PFSK-1 (cell line): ENCODE data around the gene TIMP3.

Experiments
- POLR2AphosphoS5 ChIP-seq: IDR thresholded peaks from 2 replicates; pipeline ENCODE4 v1.6.1; 2012; ENCODE audit warnings: low read depth, mild to moderate bottlenecking, control low read depth, low read length, moderate library complexity
- TAF1 ChIP-seq: IDR thresholded peaks from 2 replicates; pipeline ENCODE4 v1.6.1; 2012; ENCODE audit warnings: low read length, control low read depth, borderline replicate concordance; ENCODE audit not compliant: insufficient read depth
- TF ChIP-seq, protein P1 (sequence below), 2 experiments: IDR thresholded peaks; 2 replicates each; pipeline versions ENCODE4 v1.6.1 to v1.8.0; 2011 to 2012; ENCODE audit warnings: low read depth in 2 of 2, low read length in 2 of 2, control low read depth in 1 of 2, inconsistent platforms in 1 of 2, mild to moderate bottlenecking in 1 of 2, moderate library complexity in 1 of 2; ENCODE audit not compliant: insufficient read depth in 1 of 2

DNA sequence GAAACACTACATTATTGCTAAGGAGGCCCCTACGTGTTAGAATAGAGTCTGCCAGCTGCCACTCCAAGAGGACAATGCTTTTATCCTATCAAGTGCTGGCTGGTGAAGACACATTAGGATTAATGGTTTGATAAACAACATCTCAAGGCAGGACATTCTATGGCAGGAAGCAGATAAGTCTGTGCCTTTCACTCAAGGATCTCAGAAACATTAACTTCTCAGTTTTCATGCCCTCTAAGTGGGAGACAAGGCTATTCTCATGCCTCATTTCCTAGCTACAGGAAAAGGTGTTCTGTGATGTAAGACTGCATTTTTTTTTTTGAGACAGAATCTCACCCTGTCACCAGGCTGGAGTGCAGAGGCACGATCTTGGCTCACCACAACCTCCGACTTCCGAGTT is 23.5 kb upstream of the TIMP3 start:
- TF ChIP-seq POLR2AphosphoS5 (no peak), TAF1 (no peak)
- TF ChIP-seq, protein P1, sequence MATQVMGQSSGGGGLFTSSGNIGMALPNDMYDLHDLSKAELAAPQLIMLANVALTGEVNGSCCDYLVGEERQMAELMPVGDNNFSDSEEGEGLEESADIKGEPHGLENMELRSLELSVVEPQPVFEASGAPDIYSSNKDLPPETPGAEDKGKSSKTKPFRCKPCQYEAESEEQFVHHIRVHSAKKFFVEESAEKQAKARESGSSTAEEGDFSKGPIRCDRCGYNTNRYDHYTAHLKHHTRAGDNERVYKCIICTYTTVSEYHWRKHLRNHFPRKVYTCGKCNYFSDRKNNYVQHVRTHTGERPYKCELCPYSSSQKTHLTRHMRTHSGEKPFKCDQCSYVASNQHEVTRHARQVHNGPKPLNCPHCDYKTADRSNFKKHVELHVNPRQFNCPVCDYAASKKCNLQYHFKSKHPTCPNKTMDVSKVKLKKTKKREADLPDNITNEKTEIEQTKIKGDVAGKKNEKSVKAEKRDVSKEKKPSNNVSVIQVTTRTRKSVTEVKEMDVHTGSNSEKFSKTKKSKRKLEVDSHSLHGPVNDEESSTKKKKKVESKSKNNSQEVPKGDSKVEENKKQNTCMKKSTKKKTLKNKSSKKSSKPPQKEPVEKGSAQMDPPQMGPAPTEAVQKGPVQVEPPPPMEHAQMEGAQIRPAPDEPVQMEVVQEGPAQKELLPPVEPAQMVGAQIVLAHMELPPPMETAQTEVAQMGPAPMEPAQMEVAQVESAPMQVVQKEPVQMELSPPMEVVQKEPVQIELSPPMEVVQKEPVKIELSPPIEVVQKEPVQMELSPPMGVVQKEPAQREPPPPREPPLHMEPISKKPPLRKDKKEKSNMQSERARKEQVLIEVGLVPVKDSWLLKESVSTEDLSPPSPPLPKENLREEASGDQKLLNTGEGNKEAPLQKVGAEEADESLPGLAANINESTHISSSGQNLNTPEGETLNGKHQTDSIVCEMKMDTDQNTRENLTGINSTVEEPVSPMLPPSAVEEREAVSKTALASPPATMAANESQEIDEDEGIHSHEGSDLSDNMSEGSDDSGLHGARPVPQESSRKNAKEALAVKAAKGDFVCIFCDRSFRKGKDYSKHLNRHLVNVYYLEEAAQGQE (IDR thresholded peaks at IDR 0.05; ENCODE audit: insufficient read depth in 1 of 2, low read depth in 2 of 2, low read length in 2 of 2), result no peak
